ENCODE results near the gene GLOD5. TPM values are rescaled to one million over a fixed set of nuclear protein-coding genes. Genes with fewer than 3 reads are reported as not detected.

GLOD5 gene
- total RNA-seq, 2 donors from 2014 or later: not detected

DNA sequence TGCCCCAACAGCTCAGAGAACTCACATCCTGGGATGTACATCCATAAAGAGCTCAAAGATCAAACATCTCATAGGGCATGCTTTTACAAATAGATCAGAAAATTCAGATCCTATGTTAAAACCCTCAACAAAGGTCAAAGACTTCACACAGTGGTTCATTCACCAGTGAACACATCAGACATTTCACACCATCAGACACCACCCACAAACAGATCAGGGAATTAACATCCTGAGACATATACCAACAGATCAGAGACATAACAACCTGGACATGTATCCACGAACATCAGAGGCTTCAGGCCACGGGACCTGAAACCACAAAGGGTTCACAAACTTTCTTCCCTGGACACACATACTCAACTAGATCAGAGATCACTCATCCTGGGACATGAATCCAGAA, 41.6 kb upstream of the GLOD5 start:
- Mint-ChIP-seq H3K27me3 (ENCODE audit: insufficient read depth) (peaks cover 6% of the 10 kb centered on the region), H3K4me3 (no peak overlapping the region), H3K4me1 (no peaks in the 10 kb centered on the region), H3K36me3 (ENCODE audit: low read depth) (no peaks in the 10 kb centered on the region), H3K9me3 (peaks cover 41% of the 10 kb centered on the region), H3K27ac (no peak overlapping the region)
- Histone ChIP-seq H3K9me3 (ENCODE audit: control insufficient read depth, low read length) (no peaks in the 10 kb centered on the region), H3K4me1 (ENCODE audit: control insufficient read depth, insufficient read depth, low read length) (no peaks in the 10 kb centered on the region), H3K4me3 (ENCODE audit: low read length) (no peak overlapping the region), H3K36me3 (ENCODE audit: control insufficient read depth, insufficient read depth, low read length) (no peaks in the 10 kb centered on the region), H3K9ac (ENCODE audit: extremely low read depth, low read length, poor library complexity, severe bottlenecking) (no peak overlapping the region), H3K27ac (ENCODE audit: low read depth, low read length) (no peak overlapping the region), H3K27me3 (ENCODE audit: control insufficient read depth, insufficient read depth, low read length, poor library complexity, severe bottlenecking) (no peaks in the 10 kb centered on the region)
- no peak for DNase-seq
- WGBS, 2 experiments (ENCODE audit: insufficient coverage in 1 of 2, insufficient read length in 1 of 2): 74% methylated on average over 2 of the region's 2 CpGs; no CpG with 5 or more reads in 1 of the 2 experiments
- TF ChIP-seq, protein P1, sequence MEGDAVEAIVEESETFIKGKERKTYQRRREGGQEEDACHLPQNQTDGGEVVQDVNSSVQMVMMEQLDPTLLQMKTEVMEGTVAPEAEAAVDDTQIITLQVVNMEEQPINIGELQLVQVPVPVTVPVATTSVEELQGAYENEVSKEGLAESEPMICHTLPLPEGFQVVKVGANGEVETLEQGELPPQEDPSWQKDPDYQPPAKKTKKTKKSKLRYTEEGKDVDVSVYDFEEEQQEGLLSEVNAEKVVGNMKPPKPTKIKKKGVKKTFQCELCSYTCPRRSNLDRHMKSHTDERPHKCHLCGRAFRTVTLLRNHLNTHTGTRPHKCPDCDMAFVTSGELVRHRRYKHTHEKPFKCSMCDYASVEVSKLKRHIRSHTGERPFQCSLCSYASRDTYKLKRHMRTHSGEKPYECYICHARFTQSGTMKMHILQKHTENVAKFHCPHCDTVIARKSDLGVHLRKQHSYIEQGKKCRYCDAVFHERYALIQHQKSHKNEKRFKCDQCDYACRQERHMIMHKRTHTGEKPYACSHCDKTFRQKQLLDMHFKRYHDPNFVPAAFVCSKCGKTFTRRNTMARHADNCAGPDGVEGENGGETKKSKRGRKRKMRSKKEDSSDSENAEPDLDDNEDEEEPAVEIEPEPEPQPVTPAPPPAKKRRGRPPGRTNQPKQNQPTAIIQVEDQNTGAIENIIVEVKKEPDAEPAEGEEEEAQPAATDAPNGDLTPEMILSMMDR (conservative IDR thresholded peaks at IDR 0.05): no peak

DNA sequence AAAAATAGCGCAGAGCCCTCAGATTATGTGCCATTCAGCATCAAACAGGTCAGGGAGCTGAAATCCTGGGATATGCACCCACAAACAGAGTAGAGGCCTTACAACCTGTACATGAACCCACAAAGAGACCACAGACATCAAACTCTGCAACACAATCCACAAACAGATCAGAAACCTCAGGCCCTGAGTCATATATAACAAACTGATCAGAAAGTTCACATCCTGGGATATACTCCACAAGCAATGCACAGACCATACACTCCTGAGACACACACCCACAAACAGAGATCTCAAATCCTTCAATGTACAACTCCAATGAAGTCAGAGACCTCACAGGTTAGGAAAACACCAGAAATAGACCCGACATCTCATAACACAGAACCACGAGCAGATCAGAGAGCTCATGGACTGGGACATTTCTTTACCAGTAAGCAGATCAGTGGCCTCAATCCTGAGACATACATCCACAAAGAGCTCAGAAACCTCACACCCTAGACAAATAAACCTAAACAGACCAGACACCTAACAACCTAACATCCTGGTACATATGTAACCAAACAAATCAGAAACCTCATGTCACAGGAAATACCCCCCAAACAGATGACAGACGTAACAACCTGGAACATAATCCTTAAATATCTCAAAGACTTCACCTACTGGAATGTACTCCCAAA, 40.8 kb upstream of the GLOD5 start:
- Histone ChIP-seq H3K27me3 (ENCODE audit: control insufficient read depth, insufficient read depth, low read length, poor library complexity, severe bottlenecking) (no peaks in the 10 kb centered on the region), H3K36me3 (ENCODE audit: control insufficient read depth, insufficient read depth, low read length) (no peaks in the 10 kb centered on the region), H3K4me1 (ENCODE audit: control insufficient read depth, insufficient read depth, low read length) (no peaks in the 10 kb centered on the region), H3K27ac (ENCODE audit: low read depth, low read length) (no peak overlapping the region), H3K9ac (ENCODE audit: extremely low read depth, low read length, poor library complexity, severe bottlenecking) (no peak overlapping the region), H3K4me3 (ENCODE audit: low read length) (no peak overlapping the region), H3K9me3 (ENCODE audit: control insufficient read depth, low read length) (no peaks in the 10 kb centered on the region)
- WGBS, 2 experiments (ENCODE audit: insufficient coverage in 1 of 2, insufficient read length in 1 of 2): 88% methylated on average over 4 of the region's 4 CpGs; no CpG with 5 or more reads in 1 of the 2 experiments
- Mint-ChIP-seq H3K27me3 (ENCODE audit: insufficient read depth) (peaks cover under 1% of the 10 kb centered on the region), H3K36me3 (ENCODE audit: low read depth) (no peaks in the 10 kb centered on the region), H3K4me3 (no peak overlapping the region), H3K27ac (no peak overlapping the region), H3K4me1 (no peaks in the 10 kb centered on the region), H3K9me3 (peaks cover 43% of the 10 kb centered on the region)
- TF ChIP-seq, protein P1 (conservative IDR thresholded peaks at IDR 0.05): no peak
- no peak for DNase-seq

DNA sequence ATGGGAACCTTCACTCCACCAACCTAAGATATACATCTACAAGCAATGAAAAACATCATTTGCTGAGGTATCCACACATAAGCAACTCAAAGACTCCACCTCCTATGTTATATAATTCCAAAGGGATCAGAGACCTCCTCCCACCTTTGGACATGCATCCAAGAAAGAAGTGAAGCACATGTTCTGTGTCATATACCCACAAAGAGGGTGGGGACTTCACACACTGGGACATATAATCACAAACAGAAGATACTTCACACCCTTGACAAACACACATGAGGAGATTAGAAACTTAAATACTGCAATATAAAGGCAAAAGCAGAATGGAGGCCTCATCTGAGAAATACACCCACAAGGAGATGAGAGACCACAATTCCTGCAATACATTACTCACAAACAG, 39.6 kb upstream of the GLOD5 start:
- H3K9me3 Mint-ChIP-seq: peaks cover 42% of the 10 kb centered on the region
- TF ChIP-seq, protein P1 (conservative IDR thresholded peaks at IDR 0.05): no peak
- H3K36me3 ChIP-seq (ENCODE audit: control insufficient read depth, insufficient read depth, low read length): no peaks in the 10 kb centered on the region

More for the DNA sequence above, 39.6 kb upstream of the GLOD5 start:
- no peak for DNase-seq
- no peaks in the 10 kb centered on the region for H3K4me1 Mint-ChIP-seq
- no peak overlapping the region for H3K4me3 Mint-ChIP-seq
- Histone ChIP-seq H3K4me1 (ENCODE audit: control insufficient read depth, insufficient read depth, low read length) (no peaks in the 10 kb centered on the region), H3K27ac (ENCODE audit: low read depth, low read length) (no peak overlapping the region), H3K27me3 (ENCODE audit: control insufficient read depth, insufficient read depth, low read length, poor library complexity, severe bottlenecking) (no peaks in the 10 kb centered on the region), H3K9ac (ENCODE audit: extremely low read depth, low read length, poor library complexity, severe bottlenecking) (no peak overlapping the region), H3K9me3 (ENCODE audit: control insufficient read depth, low read length) (no peaks in the 10 kb centered on the region), H3K4me3 (ENCODE audit: low read length) (no peak overlapping the region)
- H3K27ac Mint-ChIP-seq: no peak overlapping the region
- H3K36me3 Mint-ChIP-seq (ENCODE audit: low read depth): no peaks in the 10 kb centered on the region
- H3K27me3 Mint-ChIP-seq (ENCODE audit: insufficient read depth): no peaks in the 10 kb centered on the region
